Measurements from ENCODE around the gene BHLHA9.
"Not testable (repeated sequence)": the region's sequence is repeated elsewhere in the genome, so short reads cannot be mapped to it uniquely, and the experiment has no call there.

- not testable (repeated sequence) for TF ChIP-seq ELF4 (IDR thresholded peaks at IDR 0.05); FOXM1 (IDR thresholded peaks at IDR 0.05; ENCODE audit: borderline replicate concordance); CTBP1 (IDR thresholded peaks at IDR 0.05; ENCODE audit: borderline replicate concordance); ZNF384 (IDR thresholded peaks at IDR 0.05); BHLHE40 (IDR thresholded peaks at IDR 0.05; ENCODE audit: borderline replicate concordance); PKNOX1 (IDR thresholded peaks at IDR 0.05); SP1 (IDR thresholded peaks at IDR 0.05); ARNT (IDR thresholded peaks at IDR 0.05); TARDBP (IDR thresholded peaks at IDR 0.05)
Measured at GRCh38 chr17:1307829-1308228, 37.6 kb downstream of the BHLHA9 start.
